ENCODE data around the gene RBPMS2. TPM values are rescaled to one million over a fixed set of nuclear protein-coding genes. Genes with fewer than 3 reads are reported as not detected.

The RBPMS2 gene
- total RNA-seq, 2 donors from 2014 or later = 0.26 to 0.33 TPM

- ATAC-seq = no peak
- peaks cover 77% of the 10 kb centered on the region for H3K4me1 ChIP-seq
- TF ChIP-seq POLR2A (IDR thresholded peaks at IDR 0.05) (no peak), CTCF (IDR thresholded peaks at IDR 0.05) (no peak)
- peak overlapping the region in 2 of 4 donors; percentile 58 to 79 for H3K27ac ChIP-seq
- intact Hi-C loops (cut with DNase I) = no loop called here
- no peaks in the 10 kb centered on the region for H3K9me3 ChIP-seq
- no peak overlapping the region for H3K4me3 ChIP-seq
- H3K27me3 ChIP-seq = no peaks in the 10 kb centered on the region
- DNase-seq = no peak
- no peaks in the 10 kb centered on the region for H3K36me3 ChIP-seq (replicated peaks in 1 of 2; ENCODE audit: insufficient read depth in 1 of 2, low read depth in 2 of 2)
Observed at GRCh38 chr15:64698823-64699222, 76.6 kb downstream of the RBPMS2 start.

- H3K4me3 ChIP-seq = no peak overlapping the region
- ATAC-seq = no peak
- no peak overlapping the region for H3K27ac ChIP-seq
- H3K9me3 ChIP-seq = no peaks in the 10 kb centered on the region
- H3K36me3 ChIP-seq (replicated peaks in 1 of 2; ENCODE audit: insufficient read depth in 1 of 2, low read depth in 2 of 2) = no peaks in the 10 kb centered on the region
- no peak for TF ChIP-seq CTCF (IDR thresholded peaks at IDR 0.05)
- TF ChIP-seq POLR2A (IDR thresholded peaks at IDR 0.05) = no peak
- H3K27me3 ChIP-seq = no peaks in the 10 kb centered on the region
- no peak for DNase-seq
- H3K4me1 ChIP-seq = peaks cover 82% of the 10 kb centered on the region
- 59 to 61% methylated on average over 3 of the region's 3 CpGs for WGBS, 2 donors
- intact Hi-C loops (cut with DNase I) = no loop called here
Observed at GRCh38 chr15:64697911-64698369, 77.4 kb downstream of the RBPMS2 start.

GRCh38 chr15:64696481-64696880 lies 78.9 kb downstream of the RBPMS2 start:
- H3K36me3 ChIP-seq (replicated peaks in 1 of 2; ENCODE audit: insufficient read depth in 1 of 2, low read depth in 2 of 2) = no peaks in the 10 kb centered on the region
- H3K4me1 ChIP-seq = peaks cover 74% of the 10 kb centered on the region
- DNase-seq (no peak), ATAC-seq (no peak)
- intact Hi-C loops (cut with DNase I) = no loop called here
- 54 to 68% methylated on average over 3 of the region's 3 CpGs for WGBS, 2 donors
- no peak overlapping the region for H3K4me3 ChIP-seq
- TF ChIP-seq POLR2A (IDR thresholded peaks at IDR 0.05) (no peak), CTCF (IDR thresholded peaks at IDR 0.05) (no peak)
- H3K27me3 ChIP-seq = no peaks in the 10 kb centered on the region
- H3K9me3 ChIP-seq = no peaks in the 10 kb centered on the region
- no peak overlapping the region for H3K27ac ChIP-seq

GRCh38 chr15:64695561-64695992 lies 79.8 kb downstream of the RBPMS2 start:
- Histone ChIP-seq H3K9me3 (no peaks in the 10 kb centered on the region), H3K4me3 (no peak overlapping the region), H3K27ac (peak overlapping the region in 1 of 4 donors; percentile 59), H3K4me1 (peaks cover 65% of the 10 kb centered on the region), H3K36me3 (replicated peaks in 1 of 2; ENCODE audit: insufficient read depth in 1 of 2, low read depth in 2 of 2) (no peaks in the 10 kb centered on the region), H3K27me3 (no peaks in the 10 kb centered on the region)
- 52 to 54% methylated on average over 6 of the region's 6 CpGs for WGBS, 2 donors
- ATAC-seq = no peak
- no peak for TF ChIP-seq POLR2A (IDR thresholded peaks at IDR 0.05)
- no peak for TF ChIP-seq CTCF (IDR thresholded peaks at IDR 0.05)
- DNase-seq = peak in 1 of 4 donors; percentile 55
- intact Hi-C loops (cut with DNase I) = no loop called here

- intact Hi-C loops (cut with DNase I) = no loop called here
- DNase-seq (no peak), ATAC-seq (no peak)
- Histone ChIP-seq H3K27ac (peak overlapping the region in 1 of 4 donors; percentile 59), H3K36me3 (replicated peaks in 1 of 2; ENCODE audit: insufficient read depth in 1 of 2, low read depth in 2 of 2) (peaks cover 0 to 1% of the 10 kb centered on the region in 2 donors), H3K4me3 (no peak overlapping the region), H3K9me3 (no peaks in the 10 kb centered on the region), H3K4me1 (peaks cover 57% of the 10 kb centered on the region), H3K27me3 (no peaks in the 10 kb centered on the region)
- TF ChIP-seq POLR2A (IDR thresholded peaks at IDR 0.05) = no peak
- no peak for TF ChIP-seq CTCF (IDR thresholded peaks at IDR 0.05)
- WGBS, 2 donors = 63 to 81% methylated on average over 2 of the region's 2 CpGs
Observed at GRCh38 chr15:64694816-64695215, 80.6 kb downstream of the RBPMS2 start.
